Fibroblast of upper back skin (primary cell): Measurements from ENCODE around the gene SLC9A9.

Experiments used
- DNase-seq: peaks from one replicate; pipeline ENCODE4 v3.0.0-alpha.2; 2013

SLC9A9 gene

DNA sequence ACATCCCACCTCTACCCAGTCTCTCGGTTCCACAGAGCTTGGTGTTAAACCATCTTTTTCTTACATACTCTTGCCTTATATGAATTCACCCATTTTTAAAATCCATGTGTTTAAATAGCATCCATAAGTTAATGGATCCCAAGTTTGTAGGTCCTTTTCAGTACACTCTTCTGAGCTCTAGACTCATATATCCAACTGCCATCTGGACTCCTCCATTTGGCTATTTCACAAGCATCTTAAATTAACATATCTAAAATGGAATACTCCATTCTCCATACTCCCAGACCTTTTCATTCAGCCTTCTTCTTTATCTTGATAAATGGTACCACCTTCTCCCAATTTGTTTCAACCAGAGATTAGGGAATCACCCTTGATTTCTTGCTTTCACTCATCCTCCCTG is 615.3 kb downstream of the SLC9A9 start:
- DNase-seq = no peak

DNA sequence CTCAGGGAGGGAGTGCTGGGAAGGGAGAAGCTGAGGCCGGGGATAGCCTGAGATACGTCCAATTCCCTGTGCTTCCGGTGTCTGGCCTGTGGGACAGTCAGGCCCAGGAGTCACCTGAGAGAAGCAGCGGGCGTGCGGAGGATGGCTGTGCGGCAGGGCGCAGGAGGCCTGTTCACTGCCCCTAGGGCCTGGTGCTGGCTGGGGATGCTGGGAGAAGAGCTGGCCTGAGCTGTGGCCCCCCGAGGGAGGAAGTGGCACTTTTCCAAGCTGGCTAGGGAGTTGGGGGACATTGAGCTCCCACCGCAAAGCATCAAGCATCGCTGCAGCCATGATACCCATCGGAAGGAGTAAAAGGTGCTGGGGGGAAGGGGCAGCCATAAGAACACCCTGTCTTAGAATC is 619.9 kb downstream of the SLC9A9 start:
- DNase-seq = no peak

DNA sequence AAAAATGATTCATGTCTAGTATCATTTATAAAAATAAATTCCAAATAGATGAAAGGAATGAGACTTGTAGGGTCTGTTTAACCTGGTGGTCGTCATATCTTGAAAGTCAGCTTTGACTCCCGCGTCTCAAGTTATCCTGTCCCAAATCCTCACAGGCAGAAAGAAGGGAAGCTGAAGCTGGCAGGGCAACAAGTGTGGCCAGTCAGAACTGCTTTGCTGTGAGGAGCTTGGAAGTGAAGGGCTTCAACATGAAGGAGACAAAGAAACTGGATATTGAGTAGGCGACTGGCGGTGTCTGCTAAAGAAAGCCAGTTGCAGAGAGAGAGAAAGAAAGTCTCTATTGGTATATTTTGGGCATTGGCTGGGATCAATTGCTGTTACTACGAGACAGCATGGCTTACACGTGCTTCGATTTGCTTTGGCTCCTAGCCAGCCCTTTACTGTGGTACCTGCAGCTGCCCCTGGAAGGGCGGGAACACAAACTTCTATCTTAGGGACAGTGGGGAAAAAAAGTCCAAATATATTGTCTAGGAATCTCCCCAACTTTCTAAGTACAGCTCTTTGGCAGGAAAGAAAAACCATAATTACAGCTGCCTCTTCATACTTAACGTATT is 621.5 kb downstream of the SLC9A9 start:
- no peak for DNase-seq

DNA sequence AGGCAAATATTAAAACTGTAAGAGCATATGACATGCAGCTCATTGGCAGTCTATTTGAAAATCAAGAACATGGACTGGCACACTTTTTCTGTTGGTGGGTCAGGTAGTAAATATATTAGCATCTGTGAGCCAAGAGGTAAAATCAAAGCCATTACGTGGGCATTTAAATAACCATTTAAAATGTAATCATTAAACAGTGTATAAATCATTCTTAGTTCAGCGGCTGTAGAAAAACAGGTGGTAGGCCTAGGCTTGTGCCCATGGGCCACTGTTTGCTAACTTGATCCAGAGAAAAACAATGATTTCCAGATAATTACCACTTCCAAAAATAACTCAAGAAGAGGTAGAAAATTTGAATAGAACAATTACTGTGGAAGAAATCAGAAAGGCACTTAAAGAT is 623.6 kb downstream of the SLC9A9 start:
- DNase-seq = no peak

DNA sequence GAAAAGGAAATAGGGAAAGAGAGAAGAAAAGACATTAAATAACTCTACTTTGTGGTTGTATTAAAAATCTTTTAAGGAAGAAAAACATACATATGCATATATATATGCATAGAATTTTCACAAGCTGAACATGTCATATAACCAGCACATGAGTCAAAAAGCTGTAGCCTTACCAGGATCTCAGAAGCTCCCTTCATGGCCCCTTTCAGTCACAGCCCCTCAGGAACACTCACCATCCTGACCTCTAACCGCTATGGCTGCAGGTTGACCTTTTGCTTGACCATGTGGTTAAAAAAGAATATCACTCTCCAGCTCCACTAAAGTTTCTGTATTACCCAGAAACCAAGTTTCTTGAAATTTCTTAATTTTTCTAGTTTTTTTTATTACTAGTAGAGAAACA is 625.3 kb downstream of the SLC9A9 start:
- no peak for DNase-seq

GRCh38 chr3:143222505-143222904 is 625.8 kb downstream of the SLC9A9 start:
- no peak for DNase-seq

DNA sequence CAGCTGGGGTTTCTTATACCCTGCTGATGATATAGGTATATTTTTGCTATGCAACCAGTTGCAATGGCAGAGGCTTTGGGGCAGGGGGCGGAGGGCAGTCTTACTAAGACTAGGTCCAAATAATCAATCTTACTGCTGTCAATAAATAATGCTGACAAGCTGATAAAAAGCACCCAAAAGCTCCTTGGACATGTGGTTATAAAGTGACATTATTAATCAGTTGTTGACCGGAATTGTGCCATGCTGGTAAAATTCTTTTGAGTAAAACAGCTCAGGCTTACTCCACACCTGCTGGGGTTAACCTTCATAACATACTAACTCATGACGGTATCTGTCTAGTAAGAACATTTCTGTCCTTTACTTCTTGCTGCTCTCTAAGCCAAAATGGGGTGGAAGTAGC is 626.8 kb downstream of the SLC9A9 start:
- DNase-seq = no peak

DNA sequence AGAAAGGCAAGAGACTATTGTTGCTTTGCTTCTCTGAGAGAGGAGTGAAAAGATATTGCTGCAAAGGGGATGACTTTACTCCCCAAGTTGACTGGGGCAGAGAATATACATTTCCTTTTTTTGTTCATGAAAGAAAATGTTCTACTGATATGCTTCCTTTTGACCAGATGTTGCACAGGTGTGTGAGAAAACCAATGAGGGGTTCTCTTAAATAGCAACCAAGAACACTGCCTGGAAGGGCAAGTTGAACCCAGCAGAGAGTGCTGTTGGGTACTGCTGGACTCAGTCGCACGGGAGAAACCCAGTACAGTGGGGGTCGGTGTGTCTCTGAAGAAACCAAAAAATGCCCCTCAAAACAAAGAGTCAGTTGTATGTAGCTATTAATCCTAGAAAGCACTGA is 627.5 kb downstream of the SLC9A9 start:
- DNase-seq = no peak

GRCh38 chr3:143218166-143218835 is 630.0 kb downstream of the SLC9A9 start:
- DNase-seq = no peak

GRCh38 chr3:143217283-143217682 is 631.0 kb downstream of the SLC9A9 start:
- DNase-seq = no peak

GRCh38 chr3:143216709-143217182 is 631.5 kb downstream of the SLC9A9 start:
- DNase-seq = no peak
